Activated naive CD4-positive, alpha-beta T cell treated with anti-CD3 and anti-CD28 coated beads, Interleukin-2, amount 50 U/mL, for 24 hours (primary cell): ENCODE data around the gene KCNK2.
"Not testable (repeated sequence)": the region's sequence is repeated elsewhere in the genome, so short reads cannot be mapped to it uniquely, and the experiment has no call there.

Experiments used
- H3K27ac Mint-ChIP-seq: one replicate; pipeline ENCODE4 v1.8.0; 2021; ENCODE audit warnings: mild to moderate bottlenecking, mixed read lengths
- H3K27me3 Mint-ChIP-seq: one replicate; pipeline ENCODE4 v1.8.0; 2021; ENCODE audit warnings: mixed read lengths
- H3K36me3 Mint-ChIP-seq: one replicate; pipeline ENCODE4 v1.8.0; 2021; ENCODE audit warnings: mixed read lengths
- H3K4me1 Mint-ChIP-seq: one replicate; pipeline ENCODE4 v1.8.0; 2021; ENCODE audit warnings: mixed read lengths
- H3K4me3 Mint-ChIP-seq: one replicate; pipeline ENCODE4 v1.8.0; 2021; ENCODE audit warnings: mild to moderate bottlenecking, mixed read lengths
- H3K9me3 Mint-ChIP-seq: one replicate; pipeline ENCODE4 v1.8.0; 2021; ENCODE audit warnings: mixed read lengths

Gene KCNK2

GRCh38 chr1:215119056-215119455, 36.5 kb downstream of the KCNK2 start:
- H3K27me3 Mint-ChIP-seq: peaks cover 6% of the 10 kb centered on the region
- no peak overlapping the region for H3K27ac Mint-ChIP-seq
- H3K4me3 Mint-ChIP-seq: no peak overlapping the region
- no peaks in the 10 kb centered on the region for H3K9me3 Mint-ChIP-seq
- H3K36me3 Mint-ChIP-seq: no peaks in the 10 kb centered on the region
- H3K4me1 Mint-ChIP-seq: no peaks in the 10 kb centered on the region

GRCh38 chr1:215119719-215120365, 37.3 kb downstream of the KCNK2 start:
- Mint-ChIP-seq H3K4me3 (no peak overlapping the region), H3K9me3 (no peaks in the 10 kb centered on the region), H3K4me1 (no peaks in the 10 kb centered on the region), H3K27me3 (peaks cover 9% of the 10 kb centered on the region), H3K36me3 (no peaks in the 10 kb centered on the region), H3K27ac (no peak overlapping the region)

- Mint-ChIP-seq H3K4me3 (no peak overlapping the region), H3K9me3 (no peaks in the 10 kb centered on the region), H3K27me3 (peaks cover 9% of the 10 kb centered on the region), H3K36me3 (no peaks in the 10 kb centered on the region), H3K27ac (no peak overlapping the region), H3K4me1 (no peaks in the 10 kb centered on the region)
Measured at GRCh38 chr1:215128504-215128903, 46.0 kb downstream of the KCNK2 start.

GRCh38 chr1:215131291-215131690, 48.8 kb downstream of the KCNK2 start:
- Mint-ChIP-seq H3K4me1 (no peaks in the 10 kb centered on the region), H3K27ac (no peak overlapping the region), H3K36me3 (no peaks in the 10 kb centered on the region), H3K4me3 (no peak overlapping the region), H3K9me3 (no peaks in the 10 kb centered on the region), H3K27me3 (peaks cover 3% of the 10 kb centered on the region)

- Mint-ChIP-seq H3K27ac (no peak overlapping the region), H3K9me3 (no peaks in the 10 kb centered on the region), H3K36me3 (no peaks in the 10 kb centered on the region), H3K4me1 (no peaks in the 10 kb centered on the region), H3K4me3 (no peak overlapping the region), H3K27me3 (peaks cover 3% of the 10 kb centered on the region)
Measured at GRCh38 chr1:215132156-215132555, 49.6 kb downstream of the KCNK2 start.

- Mint-ChIP-seq H3K4me3 (no peak overlapping the region), H3K4me1 (no peaks in the 10 kb centered on the region), H3K27ac (no peak overlapping the region), H3K36me3 (no peaks in the 10 kb centered on the region), H3K27me3 (peaks cover 3% of the 10 kb centered on the region), H3K9me3 (no peaks in the 10 kb centered on the region)
Measured at GRCh38 chr1:215133532-215133931, 51.0 kb downstream of the KCNK2 start.

- H3K27me3 Mint-ChIP-seq: peaks cover 3% of the 10 kb centered on the region
Measured at GRCh38 chr1:215137985-215138384, 55.4 kb downstream of the KCNK2 start.

GRCh38 chr1:215140135-215140534, 57.6 kb downstream of the KCNK2 start:
- peaks cover 3% of the 10 kb centered on the region for H3K27me3 Mint-ChIP-seq
- no peak overlapping the region for H3K4me3 Mint-ChIP-seq
- peaks cover 5% of the 10 kb centered on the region for H3K9me3 Mint-ChIP-seq
- no peak overlapping the region for H3K27ac Mint-ChIP-seq
- peaks cover 3% of the 10 kb centered on the region for H3K36me3 Mint-ChIP-seq
- H3K4me1 Mint-ChIP-seq: no peaks in the 10 kb centered on the region

More at GRCh38 chr1:215137985-215138384, 55.4 kb downstream of the KCNK2 start:
- H3K9me3 Mint-ChIP-seq: peaks cover 5% of the 10 kb centered on the region
- H3K27ac Mint-ChIP-seq: no peak overlapping the region
- no peaks in the 10 kb centered on the region for H3K4me1 Mint-ChIP-seq
- no peak overlapping the region for H3K4me3 Mint-ChIP-seq
- peaks cover 3% of the 10 kb centered on the region for H3K36me3 Mint-ChIP-seq

- Mint-ChIP-seq H3K9me3 (peaks cover 5% of the 10 kb centered on the region), H3K4me3 (no peak overlapping the region), H3K4me1 (peaks cover 4% of the 10 kb centered on the region), H3K27ac (no peak overlapping the region), H3K36me3 (peaks cover 3% of the 10 kb centered on the region), H3K27me3 (peaks cover 3% of the 10 kb centered on the region)
Measured at GRCh38 chr1:215141460-215141859, 58.9 kb downstream of the KCNK2 start.

GRCh38 chr1:215143497-215143896, 61.0 kb downstream of the KCNK2 start:
- Mint-ChIP-seq H3K36me3 (peaks cover 3% of the 10 kb centered on the region), H3K4me3 (no peak overlapping the region), H3K4me1 (peaks cover 4% of the 10 kb centered on the region), H3K9me3 (peaks cover 5% of the 10 kb centered on the region), H3K27me3 (no peaks in the 10 kb centered on the region), H3K27ac (no peak overlapping the region)

GRCh38 chr1:215146240-215146975, 63.9 kb downstream of the KCNK2 start:
- Mint-ChIP-seq H3K9me3 (no peaks in the 10 kb centered on the region), H3K27ac (no peak overlapping the region), H3K4me3 (no peak overlapping the region), H3K4me1 (peaks cover 4% of the 10 kb centered on the region), H3K27me3 (no peaks in the 10 kb centered on the region), H3K36me3 (peaks cover 3% of the 10 kb centered on the region)

GRCh38 chr1:215147024-215147423, 64.5 kb downstream of the KCNK2 start:
- H3K4me1 Mint-ChIP-seq: peaks cover 4% of the 10 kb centered on the region
- no peak overlapping the region for H3K27ac Mint-ChIP-seq
- H3K27me3 Mint-ChIP-seq: no peaks in the 10 kb centered on the region
- no peaks in the 10 kb centered on the region for H3K9me3 Mint-ChIP-seq
- peaks cover under 1% of the 10 kb centered on the region for H3K36me3 Mint-ChIP-seq
- no peak overlapping the region for H3K4me3 Mint-ChIP-seq

- Mint-ChIP-seq H3K4me1 (no peaks in the 10 kb centered on the region), H3K9me3 (no peaks in the 10 kb centered on the region), H3K27me3 (no peaks in the 10 kb centered on the region), H3K36me3 (no peaks in the 10 kb centered on the region), H3K4me3 (no peak overlapping the region), H3K27ac (no peak overlapping the region)
Measured at GRCh38 chr1:215151841-215152549, 69.5 kb downstream of the KCNK2 start.

GRCh38 chr1:215156232-215156631, 73.7 kb downstream of the KCNK2 start:
- no peaks in the 10 kb centered on the region for H3K27me3 Mint-ChIP-seq
- H3K9me3 Mint-ChIP-seq: no peaks in the 10 kb centered on the region
- no peak overlapping the region for H3K4me3 Mint-ChIP-seq
- H3K4me1 Mint-ChIP-seq: no peaks in the 10 kb centered on the region
- no peak overlapping the region for H3K27ac Mint-ChIP-seq
- H3K36me3 Mint-ChIP-seq: no peaks in the 10 kb centered on the region

- Mint-ChIP-seq H3K4me1 (no peaks in the 10 kb centered on the region), H3K4me3 (no peak overlapping the region), H3K9me3 (peaks cover 8% of the 10 kb centered on the region), H3K36me3 (no peaks in the 10 kb centered on the region), H3K27me3 (no peaks in the 10 kb centered on the region), H3K27ac (no peak overlapping the region)
Measured at GRCh38 chr1:215160351-215160750, 77.8 kb downstream of the KCNK2 start.

- not testable (repeated sequence) for H3K9me3 Mint-ChIP-seq, H3K27me3 Mint-ChIP-seq, H3K4me1 Mint-ChIP-seq, H3K27ac Mint-ChIP-seq, H3K36me3 Mint-ChIP-seq, H3K4me3 Mint-ChIP-seq
Measured at GRCh38 chr1:215163144-215163543, 80.6 kb downstream of the KCNK2 start.
